ENCODE measurements around the gene KIF3A. TPM values are rescaled to one million over a fixed set of nuclear protein-coding genes. Genes with fewer than 3 reads are reported as not detected.

Gene KIF3A
- polyA plus RNA-seq, 1 of the 3 experiments (the other 2 are of a cell fraction): 5.1 TPM

DNA sequence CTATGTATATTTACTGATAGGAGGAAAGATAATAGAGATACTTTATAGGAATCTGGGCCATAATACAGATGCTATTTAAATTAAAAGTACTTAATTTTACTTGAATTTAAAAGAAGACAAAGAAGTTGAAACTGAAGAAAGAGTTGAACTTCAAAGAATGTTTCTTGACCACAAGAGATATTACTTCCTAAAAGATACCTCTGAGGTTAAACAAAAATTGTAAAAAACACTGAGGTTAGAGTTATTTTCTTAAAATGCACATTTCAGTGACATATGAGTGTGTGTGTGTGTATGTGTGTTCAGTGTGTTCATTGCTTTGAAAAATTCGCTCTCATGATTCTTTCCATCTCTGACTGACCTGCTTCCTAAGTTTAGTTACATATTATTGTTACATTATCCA is 43.2 kb upstream of the KIF3A start:
- H4K20me1 ChIP-seq (ENCODE audit: insufficient read depth): no peaks in the 10 kb centered on the region
- CTCF ChIA-PET: interaction anchor here (0.7 kb wide), 1 partner anchor 254 kb away, joined by 3 read pairs; no protein-coding TSS in a partner anchor
- H3F3A ChIP-seq (replicated peaks; ENCODE audit: insufficient read depth): peaks cover 5% of the 10 kb centered on the region
- H2AFZ ChIP-seq (ENCODE audit: low read depth): no peak overlapping the region
- H3K27ac ChIP-seq (ENCODE audit: low read depth in 2 of 2, low read length in 1 of 2): no peak overlapping the region
- no peaks in the 10 kb centered on the region for H3K9me2 ChIP-seq
- H3K9ac ChIP-seq: no peak overlapping the region
- TF ChIP-seq RFX5 (IDR thresholded peaks at IDR 0.05; ENCODE audit: low read length): no peak
- TF ChIP-seq, protein P1, sequence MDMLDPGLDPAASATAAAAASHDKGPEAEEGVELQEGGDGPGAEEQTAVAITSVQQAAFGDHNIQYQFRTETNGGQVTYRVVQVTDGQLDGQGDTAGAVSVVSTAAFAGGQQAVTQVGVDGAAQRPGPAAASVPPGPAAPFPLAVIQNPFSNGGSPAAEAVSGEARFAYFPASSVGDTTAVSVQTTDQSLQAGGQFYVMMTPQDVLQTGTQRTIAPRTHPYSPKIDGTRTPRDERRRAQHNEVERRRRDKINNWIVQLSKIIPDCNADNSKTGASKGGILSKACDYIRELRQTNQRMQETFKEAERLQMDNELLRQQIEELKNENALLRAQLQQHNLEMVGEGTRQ (IDR thresholded peaks at IDR 0.05; ENCODE audit: borderline replicate concordance, low read depth, low read length): no peak
- TF ChIP-seq SIN3A (IDR thresholded peaks at IDR 0.05; ENCODE audit: borderline replicate concordance, low read depth, low read length): no peak
- TF ChIP-seq FOSL2 (IDR thresholded peaks at IDR 0.05; ENCODE audit: borderline replicate concordance, low read depth): no peak
- TF ChIP-seq TCF12 (IDR thresholded peaks at IDR 0.05): no peak
- no peak for DNase-seq
- H3K4me3 ChIP-seq (ENCODE audit: low read depth in 2 of 2, low read length in 1 of 2): no peak overlapping the region
- peaks cover 11 to 21% of the 10 kb centered on the region in 2 experiments; a peak in 2 of 4 replicates for H3K4me1 ChIP-seq (ENCODE audit: control insufficient read depth in 1 of 2, insufficient read depth in 2 of 2, low read depth in 1 of 2, low read length in 1 of 2)
- WGBS (ENCODE audit: low lambda C conversion rate): 91% methylated on average over 1 of the region's 1 CpG
- no peak overlapping the region for H3K4me2 ChIP-seq
- H3K27me3 ChIP-seq (ENCODE audit: insufficient read depth): no peaks in the 10 kb centered on the region
- no peaks in the 10 kb centered on the region for H3K9me3 ChIP-seq
- H3K36me3 ChIP-seq (replicated peaks in 1 of 2; ENCODE audit: control insufficient read depth in 1 of 2, insufficient read depth in 2 of 2, low read length in 1 of 2): no peaks in the 10 kb centered on the region
- POLR2A ChIA-PET: no interaction called here
- peaks cover 12% of the 10 kb centered on the region for H3K79me2 ChIP-seq (ENCODE audit: insufficient read depth)

GRCh38 chr5:132779961-132780360 is 42.6 kb upstream of the KIF3A start:
- Histone ChIP-seq H3K4me3 (ENCODE audit: low read depth in 2 of 2, low read length in 1 of 2) (no peak overlapping the region), H3K79me2 (ENCODE audit: insufficient read depth) (peaks cover 19% of the 10 kb centered on the region), H3K9me2 (no peaks in the 10 kb centered on the region), H3K4me1 (ENCODE audit: control insufficient read depth in 1 of 2, insufficient read depth in 2 of 2, low read depth in 1 of 2, low read length in 1 of 2) (peaks cover 17 to 27% of the 10 kb centered on the region in 2 experiments; a peak in 2 of 4 replicates), H3F3A (replicated peaks; ENCODE audit: insufficient read depth) (peaks cover 5% of the 10 kb centered on the region), H3K9me3 (no peaks in the 10 kb centered on the region), H2AFZ (ENCODE audit: low read depth) (no peak overlapping the region), H3K9ac (no peak overlapping the region), H3K27me3 (ENCODE audit: insufficient read depth) (no peaks in the 10 kb centered on the region), H3K4me2 (no peak overlapping the region), H3K36me3 (replicated peaks in 1 of 2; ENCODE audit: control insufficient read depth in 1 of 2, insufficient read depth in 2 of 2, low read length in 1 of 2) (no peaks in the 10 kb centered on the region), H3K27ac (ENCODE audit: low read depth in 2 of 2, low read length in 1 of 2) (no peak overlapping the region), H4K20me1 (ENCODE audit: insufficient read depth) (no peaks in the 10 kb centered on the region)
- TF ChIP-seq CHD2 (IDR thresholded peaks at IDR 0.05; ENCODE audit: low read length, partially characterized antibody) (no peak), SIN3A (IDR thresholded peaks at IDR 0.05; ENCODE audit: borderline replicate concordance, low read depth, low read length) (no peak), EP300 (IDR thresholded peaks at IDR 0.05; ENCODE audit: borderline replicate concordance in 1 of 2, low read depth in 1 of 2, low read length in 1 of 2) (no peak), JUND (IDR thresholded peaks at IDR 0.05) (no peak), REST (IDR thresholded peaks at IDR 0.05; ENCODE audit: low read depth, low read length) (no peak), TCF12 (IDR thresholded peaks at IDR 0.05) (no peak), MEF2A (IDR thresholded peaks at IDR 0.05; ENCODE audit: borderline replicate concordance, low read depth) (no peak), YY1 (IDR thresholded peaks at IDR 0.05; ENCODE audit: low read depth) (no peak), ELF1 (IDR thresholded peaks at IDR 0.05) (no peak), RXRA (IDR thresholded peaks at IDR 0.05; ENCODE audit: borderline replicate concordance, low read depth) (no peak), RCOR1 (IDR thresholded peaks at IDR 0.05; ENCODE audit: low read length) (no peak), RFX5 (IDR thresholded peaks at IDR 0.05; ENCODE audit: low read length) (no peak)
- TF ChIP-seq, protein P1 (IDR thresholded peaks at IDR 0.05; ENCODE audit: borderline replicate concordance, low read depth, low read length): no peak
- TF ChIP-seq, protein P2, sequence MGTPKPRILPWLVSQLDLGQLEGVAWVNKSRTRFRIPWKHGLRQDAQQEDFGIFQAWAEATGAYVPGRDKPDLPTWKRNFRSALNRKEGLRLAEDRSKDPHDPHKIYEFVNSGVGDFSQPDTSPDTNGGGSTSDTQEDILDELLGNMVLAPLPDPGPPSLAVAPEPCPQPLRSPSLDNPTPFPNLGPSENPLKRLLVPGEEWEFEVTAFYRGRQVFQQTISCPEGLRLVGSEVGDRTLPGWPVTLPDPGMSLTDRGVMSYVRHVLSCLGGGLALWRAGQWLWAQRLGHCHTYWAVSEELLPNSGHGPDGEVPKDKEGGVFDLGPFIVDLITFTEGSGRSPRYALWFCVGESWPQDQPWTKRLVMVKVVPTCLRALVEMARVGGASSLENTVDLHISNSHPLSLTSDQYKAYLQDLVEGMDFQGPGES (IDR thresholded peaks at IDR 0.05; ENCODE audit: low read depth, low read length): no peak
- TF ChIP-seq, protein P3, sequence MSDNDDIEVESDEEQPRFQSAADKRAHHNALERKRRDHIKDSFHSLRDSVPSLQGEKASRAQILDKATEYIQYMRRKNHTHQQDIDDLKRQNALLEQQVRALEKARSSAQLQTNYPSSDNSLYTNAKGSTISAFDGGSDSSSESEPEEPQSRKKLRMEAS (IDR thresholded peaks at IDR 0.05; ENCODE audit: low read depth): no peak
- DNase-seq: no peak
- CTCF ChIA-PET: no interaction called here
- POLR2A ChIA-PET: no interaction called here
- 98% methylated on average over 3 of the region's 3 CpGs for WGBS (ENCODE audit: low lambda C conversion rate)

Data from SK-N-SH (cell line).